Muscle of back (tissue), 11 donors: Measurements from ENCODE around the gene ADARB1. TPM values are rescaled to one million over a fixed set of nuclear protein-coding genes. Genes with fewer than 3 reads are reported as not detected.
"Not testable (repeated sequence)": the region's sequence is repeated elsewhere in the genome, so short reads cannot be mapped to it uniquely, and the experiment has no call there.

Experiments
- DNase-seq, 3 donors: peaks; one replicate each; pipeline versions ENCODE4 v3.0.0 to v3.0.0-alpha.2; 2013
- polyA plus RNA-seq, 10 donors: library from polyadenylated mRNA; unstranded; fragments of 120-200 nt; gene quantifications; one replicate each; pipeline ENCODE4 v1.2.1, GENCODE V29; 2013; ENCODE audit not compliant: insufficient read length in 10 of 10

The ADARB1 gene
- polyA plus RNA-seq, 10 donors = 20.7 to 31.9 (median 25.8) TPM

DNA sequence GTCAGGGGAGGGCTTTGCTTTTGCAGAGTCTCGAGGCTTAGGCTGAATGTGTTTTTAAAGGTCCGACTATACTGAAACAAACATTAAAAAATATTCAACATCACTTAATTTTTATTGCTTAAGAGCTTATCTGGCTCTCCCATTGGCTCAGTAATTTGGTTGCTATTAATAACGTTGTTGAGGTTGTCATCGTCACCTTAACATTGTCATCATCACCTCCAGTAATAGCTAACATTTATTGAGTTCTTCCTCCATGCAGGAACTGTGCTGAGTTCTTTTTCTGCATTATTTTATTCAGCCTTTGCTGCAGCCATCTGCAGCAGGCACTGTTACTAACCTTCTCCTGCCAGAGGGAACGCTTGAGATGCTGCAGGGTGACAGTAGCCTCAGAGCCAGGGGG is 40.1 kb downstream of the ADARB1 start:
- no peak for DNase-seq

DNA sequence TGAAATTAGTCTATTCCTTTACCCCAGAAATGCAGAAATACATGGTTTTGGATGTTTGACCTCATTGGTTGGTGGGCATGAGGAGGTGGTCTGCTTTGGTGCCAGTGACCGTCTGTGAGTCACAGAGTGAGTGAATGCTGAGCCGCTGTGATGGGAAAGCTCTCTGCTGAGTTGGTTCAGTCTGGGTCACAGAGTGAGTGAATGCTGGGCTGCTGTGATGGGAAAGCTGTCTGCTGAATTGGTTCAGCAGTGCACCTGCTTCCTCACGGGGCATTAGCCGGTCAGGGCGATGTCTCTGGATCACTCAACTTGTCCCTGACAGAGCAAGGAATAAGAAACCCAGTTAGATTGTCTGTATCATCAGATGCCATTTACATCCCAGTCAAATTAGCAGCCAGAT is 40.8 kb downstream of the ADARB1 start:
- no peak for DNase-seq

DNA sequence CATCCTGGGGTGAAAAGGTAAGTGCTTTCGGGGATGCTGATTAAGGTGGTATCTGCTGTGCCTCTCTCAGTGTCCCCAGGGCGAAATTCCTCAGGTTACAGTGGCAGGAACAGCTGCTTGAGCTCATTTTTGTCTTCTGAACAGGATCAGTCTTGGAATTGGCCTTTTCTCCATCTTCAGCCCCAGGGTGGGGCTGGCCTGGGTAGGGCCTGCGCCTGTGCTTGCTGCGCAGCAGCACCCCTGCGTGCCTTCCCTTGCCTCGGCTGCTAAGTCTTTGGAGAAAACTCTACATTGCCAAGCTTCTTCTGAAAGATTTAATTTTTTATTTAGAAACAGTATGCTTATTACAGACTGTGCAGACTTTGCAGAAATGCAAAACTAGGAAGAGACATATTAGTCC is 41.7 kb downstream of the ADARB1 start:
- no peak for DNase-seq

GRCh38 chr21:45117314-45117713 is 42.9 kb downstream of the ADARB1 start:
- no peak for DNase-seq

DNA sequence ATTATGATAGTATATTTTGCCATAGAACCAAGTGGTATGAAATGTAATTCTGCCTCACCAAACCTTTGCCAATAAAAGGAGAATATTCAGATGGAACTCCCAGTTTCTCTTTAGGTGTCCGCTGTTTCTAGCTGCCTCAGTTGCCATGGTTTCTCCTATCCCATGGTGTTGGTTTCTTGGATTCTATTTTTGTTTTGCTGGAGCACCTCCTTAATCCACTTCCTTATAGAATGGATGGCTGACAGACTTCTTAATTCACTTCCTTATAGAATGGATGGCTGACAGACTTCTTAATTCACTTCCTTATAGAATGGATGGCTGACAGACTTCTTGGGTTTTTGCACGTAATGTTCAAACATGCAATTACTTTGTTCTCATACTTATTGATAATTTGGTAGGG is 43.7 kb downstream of the ADARB1 start:
- no peak for DNase-seq

GRCh38 chr21:45119812-45120211 is 45.4 kb downstream of the ADARB1 start:
- no peak for DNase-seq

GRCh38 chr21:45120975-45121374 is 46.6 kb downstream of the ADARB1 start:
- no peak for DNase-seq

- no peak for DNase-seq
These were observed 47.6 kb downstream of the ADARB1 start for GRCh38 chr21:45122030-45122429.

DNA sequence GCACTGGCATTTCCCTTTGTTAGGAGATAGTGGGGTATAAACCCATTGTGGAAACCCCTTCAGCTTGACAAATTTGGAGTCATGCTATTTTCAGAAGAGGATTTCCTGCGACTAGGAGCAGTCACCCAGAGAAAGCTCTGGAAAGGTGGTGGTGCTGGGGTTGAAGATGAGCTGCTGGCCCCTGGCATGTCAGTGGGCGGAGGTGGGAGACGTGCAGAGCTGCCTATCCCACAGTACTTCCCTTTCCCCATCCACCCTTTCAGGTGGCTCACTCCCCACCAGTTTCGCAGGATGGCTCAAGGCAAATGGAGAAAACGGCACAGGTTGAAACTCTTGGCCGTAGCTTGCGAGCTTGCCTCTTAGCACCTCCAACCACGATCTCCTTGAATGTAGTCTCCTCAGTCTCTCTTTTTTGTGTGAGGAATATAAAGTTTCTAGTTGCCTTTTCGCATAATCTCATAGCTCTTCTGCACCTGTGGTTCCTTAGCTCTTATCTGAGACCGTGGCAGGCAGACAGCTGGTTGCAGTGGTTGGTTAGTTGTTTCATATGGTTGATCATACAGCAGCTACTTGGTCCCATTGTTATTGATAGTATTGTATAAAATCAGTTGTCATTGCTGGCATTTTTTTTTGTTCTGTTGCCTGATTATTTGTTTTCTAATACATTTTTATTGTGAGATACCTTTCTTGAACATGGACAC is 48.2 kb downstream of the ADARB1 start:
- DNase-seq = no peak

GRCh38 chr21:45123440-45123839 is 49.1 kb downstream of the ADARB1 start:
- no peak for DNase-seq

DNA sequence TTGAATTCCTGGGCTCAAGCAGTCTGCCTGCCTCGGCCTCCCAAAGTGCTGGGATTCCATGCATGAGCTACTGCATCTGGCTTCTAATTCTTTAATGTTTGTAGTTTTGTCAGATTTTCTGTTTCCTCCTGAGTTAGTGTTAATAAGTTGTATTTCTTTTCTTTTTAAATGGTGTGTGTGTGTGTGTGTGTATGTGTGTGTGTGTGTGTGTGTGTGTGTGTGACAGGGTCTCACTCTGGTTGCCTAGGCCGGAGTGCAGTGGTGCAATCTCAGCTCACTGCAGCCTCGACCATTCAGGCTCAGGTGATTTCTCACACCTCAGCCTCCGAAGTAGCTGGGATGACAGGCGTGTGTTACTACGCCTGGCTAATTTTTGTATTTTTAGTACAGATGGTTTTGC is 50.2 kb downstream of the ADARB1 start:
- DNase-seq = no peak

GRCh38 chr21:45125357-45125756 is 51.0 kb downstream of the ADARB1 start:
- no peak for DNase-seq

- no peak for DNase-seq
These were observed 51.8 kb downstream of the ADARB1 start for GRCh38 chr21:45126204-45126626.

GRCh38 chr21:45126983-45127382 is 52.6 kb downstream of the ADARB1 start:
- DNase-seq = no peak

DNA sequence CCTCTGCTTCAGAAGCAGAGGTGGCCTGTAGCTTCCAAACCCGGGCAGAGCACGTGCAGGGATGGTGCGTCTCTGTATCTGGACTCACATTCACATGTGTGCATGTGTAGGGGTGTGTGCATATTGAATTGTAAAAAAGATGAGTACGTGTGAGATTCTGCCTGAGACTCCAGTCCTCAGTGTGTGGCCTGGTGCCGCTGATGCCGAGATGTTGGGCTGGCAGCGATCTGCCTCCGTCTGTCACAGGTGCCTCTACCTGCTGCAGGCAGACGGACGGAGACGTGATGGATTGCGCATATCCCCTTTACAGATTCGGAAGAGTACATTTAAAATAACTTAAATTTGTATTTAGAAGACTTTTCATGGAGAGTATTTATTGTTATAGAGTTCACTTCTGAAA is 53.6 kb downstream of the ADARB1 start:
- DNase-seq = no peak

GRCh38 chr21:45128613-45129188 is 54.3 kb downstream of the ADARB1 start:
- DNase-seq = peak in 2 of 3 donors; percentile 55 to 66

GRCh38 chr21:45129189-45129923 is 55.0 kb downstream of the ADARB1 start:
- DNase-seq = no peak

DNA sequence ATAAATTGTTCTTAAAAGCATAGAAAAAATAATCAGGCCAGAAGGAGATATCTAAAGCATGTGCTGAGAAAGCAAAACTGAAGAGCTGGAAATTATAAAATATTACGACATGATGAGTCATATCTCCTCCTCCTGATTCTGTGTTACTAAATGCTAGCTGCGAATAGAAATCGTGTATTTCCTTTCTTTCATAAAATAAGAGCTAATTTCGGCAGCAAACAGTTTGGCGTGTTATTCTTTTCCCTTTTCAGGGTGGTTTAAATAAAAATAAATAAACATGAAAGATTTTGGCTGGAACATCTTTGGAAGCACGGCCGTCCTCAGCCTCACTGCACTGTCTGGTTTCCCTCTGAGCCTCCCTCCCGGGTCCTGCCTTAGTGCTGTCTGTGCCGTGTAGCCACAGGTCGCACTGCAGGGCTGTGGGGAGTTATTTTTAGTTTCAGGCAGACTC is 56.0 kb downstream of the ADARB1 start:
- DNase-seq = peak in 2 of 3 donors; percentile 51 to 79

DNA sequence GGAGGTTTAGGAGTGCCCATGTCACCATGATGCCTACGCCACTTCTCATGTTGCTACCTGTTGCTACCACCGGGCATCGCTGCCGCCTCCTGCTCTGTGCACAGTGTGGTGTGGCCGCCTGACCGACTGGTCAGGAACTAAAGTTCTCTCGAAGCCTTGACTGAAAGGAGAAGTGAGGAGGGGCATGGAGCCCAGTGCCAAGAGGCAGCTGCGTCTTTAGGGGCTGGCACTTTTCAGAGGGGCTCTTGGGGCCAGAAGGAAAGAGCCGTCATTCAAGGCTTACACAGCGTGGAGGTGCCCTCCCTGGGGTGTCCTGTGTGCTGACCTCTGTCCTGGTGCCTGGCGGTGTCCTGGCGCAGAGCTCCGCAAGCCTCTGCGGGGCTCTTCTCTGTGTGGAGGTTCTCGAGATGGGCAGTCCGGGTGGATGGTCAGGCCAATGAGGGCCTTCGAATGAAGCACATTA is 57.2 kb downstream of the ADARB1 start:
- DNase-seq = no peak

DNA sequence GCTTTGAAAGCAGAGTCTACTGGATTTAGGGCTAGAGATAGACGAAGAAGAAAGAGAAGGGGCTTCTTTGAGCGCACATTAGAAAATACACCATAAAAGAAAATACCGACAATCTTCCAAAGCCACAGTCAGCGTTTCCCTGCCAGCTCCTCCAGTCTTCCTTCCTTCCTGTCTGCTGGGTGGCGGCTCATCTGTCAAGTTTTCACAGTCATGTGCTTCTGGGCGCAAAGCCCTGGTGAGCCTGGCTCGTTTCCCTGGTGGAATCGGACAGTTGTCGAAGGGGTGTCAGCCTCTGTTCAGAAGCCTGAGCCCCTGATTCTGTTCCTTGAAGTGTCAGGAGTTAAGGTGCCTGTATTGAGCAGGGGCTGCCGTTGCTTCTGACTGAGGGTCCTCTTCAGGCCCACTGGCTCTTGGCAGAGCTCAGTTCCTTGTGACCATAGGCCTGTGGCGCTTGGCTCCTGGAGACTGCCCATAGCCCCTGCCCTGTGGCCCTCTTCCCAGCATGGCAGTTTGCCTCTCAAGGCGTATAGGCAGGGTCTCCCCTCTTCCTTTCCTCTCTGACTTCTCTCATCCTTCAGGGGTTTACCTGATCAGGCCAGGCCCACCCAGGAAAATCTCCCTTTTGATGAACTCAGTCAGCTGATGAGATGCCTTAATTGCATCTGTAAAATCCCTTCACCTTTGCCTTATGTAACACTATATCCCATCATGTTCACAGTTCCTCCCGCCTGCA is 58.6 kb downstream of the ADARB1 start:
- DNase-seq = peak in 1 of 3 donors; percentile 54

- not testable (repeated sequence) for DNase-seq
These were observed 59.3 kb downstream of the ADARB1 start for GRCh38 chr21:45133574-45134278.
